Motor neuron (in vitro differentiated cells): ENCODE data around the gene GARRE1. TPM values are rescaled to one million over a fixed set of nuclear protein-coding genes. Genes with fewer than 3 reads are reported as not detected.

Source experiments
- ATAC-seq, 8 experiments: fragments of 200-7000 bp; cut with Tn5 transposase; replicated peaks in 6 of 8; 2 replicates each; pipeline ENCODE4 v1.8.0; 2021; ENCODE audit warnings: mild to moderate bottlenecking in 8 of 8, moderate library complexity in 8 of 8
- H3K27ac ChIP-seq, 2 donors: fragments of 250-450 bp; sonication (Bioruptor Pico); 2 replicates each; pipeline ENCODE4 v1.9.0; 2021; ENCODE audit warnings: antibody characterized with exemption in 2 of 2, mild to moderate bottlenecking in 2 of 2, moderate library complexity in 1 of 2
- H3K4me1 ChIP-seq, 2 donors: fragments of 250-450 bp; sonication (Bioruptor Pico); replicated peaks in 1 of 2; 2 replicates each; pipeline ENCODE4 v1.6.1; 2021; ENCODE audit warnings: antibody characterized with exemption in 2 of 2, mild to moderate bottlenecking in 2 of 2, moderate library complexity in 1 of 2
- H3K4me3 ChIP-seq, 5 donors: fragments of 250-450 bp; sonication (Bioruptor Pico); 2 replicates each; pipeline ENCODE4 v1.9.0; 2021; ENCODE audit warnings: antibody characterized with exemption in 5 of 5, mild to moderate bottlenecking in 5 of 5, moderate library complexity in 4 of 5
- WGBS, 10 experiments: fragments of 450-650 bp; shearing (Covaris generic); methylation state at CpG; one replicate each; pipeline ENCODE4 v1.0.0; 2022; 5-methylcytosine and 5-hydroxymethylcytosine counted together
- in situ Hi-C, 9 experiments: fragments of 400-800 bp; cut with MboI; loops; one replicate each; pipeline ENCODE4 v1.15.0; 2021; ENCODE audit warnings: low sequenced_read_pairs in 9 of 9, low pct_unique_long_range_greater_than_20kb in 2 of 9; ENCODE audit not compliant: unreplicated experiment in 9 of 9
- total RNA-seq, 8 experiments: library from RNA; unstranded; fragments of 300-600 nt; gene quantifications; 2 replicates each; pipeline versions ENCODE4 v1.2.3 to v1.2.4, GENCODE V29; 2022

The GARRE1 gene
- total RNA-seq, 8 experiments from 2014 or later: 5.9 to 23.2 (median 16.3) TPM

GRCh38 chr19:34288381-34288780 is 34.0 kb downstream of the GARRE1 start:
- Histone ChIP-seq H3K4me3 (no peak overlapping the region), H3K4me1 (no peaks in the 10 kb centered on the region), H3K27ac (no peak overlapping the region)
- no peak for ATAC-seq
- 40 to 90% methylated on average over 1 to 3 of the region's 4 CpGs; no CpG with 5 or more reads in 8 of the 10 experiments for WGBS, 10 experiments
- in situ Hi-C loops: no loop called here

- Histone ChIP-seq H3K27ac (no peak overlapping the region), H3K4me3 (no peak overlapping the region), H3K4me1 (no peaks in the 10 kb centered on the region)
- in situ Hi-C loops: no loop called here
- 60 to 100% (median 96%) methylated on average over 1 to 2 of the region's 2 CpGs; no CpG with 5 or more reads in 2 of the 10 experiments for WGBS, 10 experiments
- ATAC-seq: no peak
These were observed 36.9 kb downstream of the GARRE1 start for GRCh38 chr19:34291235-34291634.

GRCh38 chr19:34295103-34295502 is 40.7 kb downstream of the GARRE1 start:
- in situ Hi-C loops: no loop called here
- ATAC-seq: no peak
- H3K27ac ChIP-seq: no peak overlapping the region
- no peak overlapping the region for H3K4me3 ChIP-seq
- H3K4me1 ChIP-seq: no peaks in the 10 kb centered on the region

GRCh38 chr19:34298891-34299520 is 44.7 kb downstream of the GARRE1 start:
- WGBS, 10 experiments: 13 to 100% (median 83%) methylated on average over 1 to 5 of the region's 10 CpGs; no CpG with 5 or more reads in 1 of the 10 experiments
- ATAC-seq: no peak
- no peak overlapping the region for H3K4me3 ChIP-seq
- no peak overlapping the region for H3K27ac ChIP-seq
- no peaks in the 10 kb centered on the region for H3K4me1 ChIP-seq
- in situ Hi-C loops: no loop called here

GRCh38 chr19:34299576-34299975 is 45.2 kb downstream of the GARRE1 start:
- WGBS, 10 experiments: 67 to 97% (median 81%) methylated on average over 1 to 5 of the region's 5 CpGs; no CpG with 5 or more reads in 1 of the 10 experiments

GRCh38 chr19:34300380-34300779 is 46.0 kb downstream of the GARRE1 start:
- no peak overlapping the region for H3K27ac ChIP-seq
- in situ Hi-C loops: no loop called here
- WGBS, 10 experiments: 83 to 100% (median 87%) methylated on average over 1 to 5 of the region's 13 CpGs; no CpG with 5 or more reads in 4 of the 10 experiments
- ATAC-seq: no peak
- H3K4me3 ChIP-seq: no peak overlapping the region
- no peaks in the 10 kb centered on the region for H3K4me1 ChIP-seq

More at GRCh38 chr19:34299576-34299975, 45.2 kb downstream of the GARRE1 start:
- no peak for ATAC-seq
- H3K27ac ChIP-seq: no peak overlapping the region
- H3K4me1 ChIP-seq: no peaks in the 10 kb centered on the region
- H3K4me3 ChIP-seq: no peak overlapping the region
- in situ Hi-C loops: no loop called here

- 90 to 100% (median 100%) methylated on average over 1 to 3 of the region's 3 CpGs; no CpG with 5 or more reads in 1 of the 10 experiments for WGBS, 10 experiments
These were observed 46.6 kb downstream of the GARRE1 start for GRCh38 chr19:34300962-34301361.

More at GRCh38 chr19:34300962-34301361, 46.6 kb downstream of the GARRE1 start:
- no peak overlapping the region for H3K27ac ChIP-seq
- no peak for ATAC-seq
- H3K4me1 ChIP-seq: peaks cover 0 to 2% of the 10 kb centered on the region in 2 donors
- no peak overlapping the region for H3K4me3 ChIP-seq
- in situ Hi-C loops: no loop called here

Other genes with a start within 250 kb of the GARRE1 start
- 100 to 1,000 TPM in 1 of 8 experiments, 10 to 100 TPM in 7; 46.7 to 108 (median 76.7) TPM for gene LSM14A, start 82.0 kb upstream of the GARRE1 start, total RNA-seq
- gene GPI, start 110.6 kb downstream of the GARRE1 start, total RNA-seq: 100 to 1,000 TPM; 124 to 391 (median 200) TPM
- gene PDCD2L, start 149.8 kb downstream of the GARRE1 start, total RNA-seq: 10 to 100 TPM; 13.3 to 27.6 (median 18.1) TPM
- 100 to 1,000 TPM in 6 of 8 experiments, 10 to 100 TPM in 2; 62.3 to 135 (median 107) TPM for gene UBA2, start 173.8 kb downstream of the GARRE1 start, total RNA-seq
- 10 to 100 TPM in 1 of 8 experiments, 1 to 10 TPM in 7; 1.3 to 14.3 (median 3.2) TPM for gene WTIP, start 227.2 kb downstream of the GARRE1 start, total RNA-seq